GM21447 (cell line): ENCODE measurements around the gene GSE1.

Experiments used
- ATAC-seq: cut with Tn5 transposase; IDR thresholded peaks from one replicate; pipeline ENCODE4 v1.9.1; 2021; ENCODE audit not compliant: unreplicated experiment

GSE1 gene

DNA sequence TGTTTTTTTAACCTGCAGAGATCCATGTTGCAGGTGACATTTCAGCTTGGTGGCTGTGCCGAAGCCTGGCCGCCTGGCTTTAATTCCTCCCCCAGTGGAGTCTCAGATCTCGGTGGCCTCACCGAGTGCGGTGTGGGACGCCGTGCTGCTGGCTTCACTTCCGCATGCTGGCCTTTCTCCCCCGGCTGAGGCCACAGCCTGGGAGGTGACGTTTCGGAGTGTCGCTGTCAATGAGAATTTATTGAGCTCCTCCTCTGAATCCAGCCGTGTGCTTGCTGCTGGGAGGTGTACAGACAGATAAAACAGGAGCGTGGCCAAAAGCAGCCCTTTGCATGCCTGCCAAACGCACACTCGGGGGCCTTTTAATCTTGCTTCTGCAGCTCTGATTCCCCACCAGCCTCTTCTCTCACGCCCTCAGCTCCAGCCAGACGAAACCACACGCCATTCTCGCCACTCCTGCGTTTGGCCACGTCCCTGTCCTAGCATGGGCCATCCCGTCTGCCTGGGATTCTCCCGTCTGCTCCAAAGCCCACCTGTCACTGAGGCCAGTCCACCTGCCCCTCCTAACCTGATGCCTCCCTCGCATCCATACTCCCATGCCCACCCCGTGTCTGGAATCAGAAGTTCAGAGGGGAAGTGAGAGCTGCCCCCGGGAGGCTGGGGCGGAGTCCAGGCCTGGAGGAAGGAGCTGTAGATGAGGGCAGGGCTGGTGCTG lies 3.6 kb downstream of the GSE1 start:
- ATAC-seq, result no peak

DNA sequence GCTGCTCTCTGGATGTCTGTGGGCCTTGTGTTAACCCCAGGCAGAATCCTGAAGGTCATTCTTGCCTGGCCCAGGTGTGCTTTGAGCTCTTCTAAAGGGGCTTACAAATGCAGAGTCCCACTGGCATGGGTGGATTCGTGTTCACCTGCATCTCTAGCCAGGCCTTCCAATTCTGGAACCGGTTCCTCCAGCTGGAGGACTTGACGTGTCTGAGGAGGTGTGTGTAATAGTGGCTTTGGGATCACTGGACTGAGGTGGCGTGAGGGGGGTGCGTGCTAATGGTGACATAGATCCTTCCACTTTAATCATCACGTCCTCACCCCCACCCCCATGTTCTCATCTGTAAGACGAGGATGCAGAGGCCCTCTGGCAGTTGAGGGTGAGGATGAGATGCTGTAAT lies 4.8 kb downstream of the GSE1 start:
- no peak for ATAC-seq

DNA sequence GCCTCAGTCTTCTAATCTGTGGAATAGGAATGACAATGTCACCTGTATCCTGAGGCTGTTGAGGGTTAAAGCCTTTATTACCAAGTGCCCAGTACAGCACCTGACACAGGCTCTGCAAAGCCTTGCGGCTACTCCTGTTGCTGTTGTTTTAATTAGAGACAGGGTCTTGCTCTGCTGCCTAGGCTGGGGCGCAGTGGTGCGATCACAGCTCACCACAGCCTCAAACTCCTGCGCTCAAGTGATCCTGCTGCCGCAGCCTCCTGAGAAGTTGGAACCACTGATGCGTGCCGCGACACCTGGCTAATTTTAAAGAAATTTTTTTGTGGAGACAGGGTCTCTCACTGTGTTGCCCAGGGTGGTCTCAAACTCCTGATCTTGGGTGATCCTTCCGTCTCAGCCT lies 5.4 kb downstream of the GSE1 start:
- ATAC-seq, result no peak

DNA sequence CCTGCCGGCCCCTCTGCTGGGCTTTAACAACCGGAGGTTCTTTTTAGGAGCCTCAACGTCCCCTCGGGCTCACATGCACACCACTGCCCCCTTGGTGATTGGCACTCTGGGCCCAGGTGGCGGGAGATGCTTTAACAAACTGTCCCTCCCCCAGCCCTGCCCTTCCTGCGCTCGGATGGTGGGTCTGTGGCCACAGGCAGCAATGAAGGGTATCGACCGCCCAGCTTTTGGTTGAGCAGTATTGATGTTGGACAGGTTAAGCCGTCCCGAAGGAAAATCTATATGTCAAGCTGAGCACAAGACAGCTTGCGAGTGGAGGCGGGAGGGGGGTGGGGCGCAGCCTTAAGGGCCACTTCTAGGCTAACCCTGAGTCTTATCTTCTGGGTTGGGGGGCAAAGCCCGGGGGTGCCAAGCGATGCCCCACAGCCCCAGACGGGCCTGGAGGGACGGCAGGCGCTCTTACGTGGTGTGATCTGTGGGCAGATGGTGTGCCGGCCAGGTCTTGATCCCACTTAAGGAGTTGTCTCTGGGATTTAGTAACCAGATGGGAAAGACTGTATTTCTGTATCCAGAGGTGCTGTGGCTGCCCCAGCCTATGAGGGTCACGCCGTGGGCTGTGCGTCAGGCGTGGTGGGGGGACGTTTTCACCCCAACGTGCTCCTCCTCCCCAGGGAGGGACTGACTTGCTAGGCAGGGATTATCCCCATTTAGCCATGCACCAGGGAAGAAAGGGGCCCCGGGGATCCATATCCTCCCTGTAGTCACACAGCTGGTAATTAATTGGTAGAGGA lies 6.2 kb downstream of the GSE1 start:
- ATAC-seq, result no peak

DNA sequence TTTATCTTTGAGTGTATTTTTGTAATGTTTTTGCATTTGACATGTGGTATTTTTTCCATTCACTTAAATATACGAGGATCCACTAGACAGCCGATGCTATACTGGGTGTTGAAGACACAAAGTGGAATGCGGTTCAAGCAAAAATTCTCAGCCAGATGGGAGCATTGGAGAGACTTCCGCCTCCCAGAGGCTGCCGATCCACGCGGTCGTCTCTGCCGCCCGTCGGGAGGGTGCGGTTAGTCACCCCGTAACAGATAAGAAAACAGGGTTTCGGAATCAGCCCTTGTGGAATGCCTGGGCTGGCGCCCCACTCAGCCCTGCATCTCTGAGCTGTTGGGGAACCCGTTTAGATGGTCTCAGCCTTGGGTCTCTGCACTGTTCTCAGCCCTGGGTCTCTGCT lies 7.3 kb downstream of the GSE1 start:
- no peak for ATAC-seq

DNA sequence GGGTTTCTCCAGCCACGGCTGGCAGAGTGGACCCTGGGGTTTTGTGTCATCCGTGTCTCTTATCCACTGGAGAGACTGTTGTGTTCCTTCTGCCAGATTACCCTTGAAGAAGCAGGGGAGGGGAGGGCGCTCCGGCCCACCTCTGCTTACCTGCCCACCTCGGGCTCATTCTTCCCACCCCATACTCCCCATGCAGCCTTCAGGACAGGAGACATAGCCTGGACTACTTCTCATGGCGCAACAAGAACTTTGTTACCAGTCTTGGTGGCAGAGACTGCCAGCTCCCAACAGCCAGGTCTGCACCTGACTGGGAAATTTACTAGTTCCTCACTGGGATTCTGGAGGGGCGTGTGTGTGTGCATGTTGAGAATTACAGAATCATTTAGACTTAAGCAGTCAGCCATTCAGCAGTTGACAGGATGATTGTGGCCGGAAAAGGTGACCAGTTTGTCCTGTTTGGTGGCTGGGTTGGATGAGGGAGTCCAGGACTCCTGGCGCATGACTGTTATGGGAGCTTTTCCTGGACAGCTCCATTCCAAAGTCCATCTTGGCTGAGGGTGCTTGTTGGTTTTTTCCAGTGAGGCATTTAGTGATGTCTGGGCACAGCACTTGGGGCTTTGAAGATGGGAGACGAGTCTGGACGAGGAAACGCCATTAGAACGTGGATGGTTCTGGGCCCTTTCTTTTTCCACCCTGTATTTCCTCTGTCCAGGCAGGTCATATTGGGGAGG lies 8.7 kb downstream of the GSE1 start:
- no peak for ATAC-seq

DNA sequence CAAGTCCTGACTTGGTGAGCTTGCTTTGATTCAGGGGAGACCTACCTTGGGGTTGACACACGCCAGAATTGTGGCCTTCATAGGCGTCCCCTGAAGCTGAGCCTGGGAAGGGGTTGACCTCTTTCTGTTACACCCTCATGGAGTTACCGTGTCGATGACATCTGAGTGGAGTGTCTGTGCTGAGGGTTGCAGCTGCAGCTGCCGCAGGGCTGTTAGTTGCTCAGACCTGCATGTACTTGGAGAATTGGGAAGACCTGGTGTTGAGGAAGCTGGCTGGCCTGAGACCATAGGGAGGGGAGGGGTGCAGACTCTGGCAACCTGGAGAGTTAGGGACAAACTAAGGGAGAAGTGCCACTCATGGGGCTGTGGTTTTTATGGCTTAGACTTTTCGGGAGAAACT lies 9.6 kb downstream of the GSE1 start:
- no peak for ATAC-seq

DNA sequence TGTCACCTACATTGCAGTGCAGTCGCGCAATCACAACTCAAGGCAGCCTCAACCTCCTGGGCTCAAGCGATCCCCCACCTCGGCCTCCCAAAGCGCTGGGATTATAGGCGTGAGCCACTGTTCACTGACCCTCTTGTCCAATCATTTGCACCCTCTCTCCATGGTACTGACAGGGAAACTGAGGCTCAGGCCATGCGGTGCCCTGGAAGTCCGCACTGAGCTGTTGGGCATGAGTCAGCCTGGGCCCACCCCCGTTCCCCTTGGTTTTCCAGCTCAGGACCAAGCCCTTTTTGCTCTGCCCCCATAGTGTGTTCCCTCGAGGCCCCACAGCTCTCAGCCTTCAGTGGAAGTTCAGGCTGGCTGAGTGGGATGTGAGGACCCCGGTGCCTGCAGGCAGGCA lies 10.1 kb downstream of the GSE1 start:
- no peak for ATAC-seq

DNA sequence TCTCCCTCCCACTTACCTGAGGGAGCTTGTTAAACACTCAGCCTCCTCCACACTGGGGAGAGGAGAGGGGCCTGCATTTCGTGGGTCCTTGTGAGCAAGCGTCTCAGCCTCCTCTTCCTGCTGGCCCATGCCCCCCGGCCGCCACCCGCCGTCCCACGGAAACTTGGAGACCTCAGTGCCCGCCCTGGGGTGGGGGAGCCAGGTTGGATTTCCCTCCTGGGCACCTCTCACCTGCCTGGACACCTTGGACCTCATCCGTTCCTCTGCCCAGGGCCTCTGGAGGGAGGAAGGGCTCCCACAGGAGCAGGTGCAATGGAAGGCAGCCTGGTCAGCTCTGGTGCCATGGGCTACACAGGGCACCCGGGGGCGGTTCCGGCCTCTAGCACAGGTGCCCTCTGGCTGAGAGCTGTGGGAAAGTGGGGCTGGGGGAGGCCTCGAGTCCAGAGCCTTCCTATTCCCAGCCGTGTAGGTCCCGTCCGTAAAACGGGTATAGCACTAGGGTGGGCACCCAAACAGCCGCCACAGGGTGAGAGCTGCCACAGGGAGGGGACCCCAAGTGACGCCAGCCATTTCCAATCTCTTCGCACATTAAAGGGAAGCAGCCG lies 11.0 kb downstream of the GSE1 start:
- ATAC-seq, result no peak

DNA sequence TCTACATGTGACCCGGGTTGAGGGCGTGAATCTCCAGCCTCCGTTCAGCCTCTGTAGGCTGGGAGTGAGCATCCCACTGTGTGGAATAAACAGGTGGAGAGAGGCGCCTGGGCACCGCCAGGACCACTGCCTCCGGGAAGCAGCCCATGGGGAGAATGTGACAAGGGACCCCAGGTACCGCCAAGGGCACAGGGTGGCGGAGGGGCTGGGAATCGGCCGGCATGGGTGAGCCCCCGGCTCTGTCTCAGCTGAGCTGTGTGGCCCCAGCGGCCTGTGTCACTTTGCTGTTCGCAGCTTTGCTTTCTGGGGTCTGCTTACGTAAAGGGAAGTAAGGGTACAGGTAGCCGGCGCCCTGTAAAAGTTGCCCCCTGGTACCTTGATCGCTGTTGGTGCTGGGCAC lies 11.5 kb downstream of the GSE1 start:
- no peak for ATAC-seq

DNA sequence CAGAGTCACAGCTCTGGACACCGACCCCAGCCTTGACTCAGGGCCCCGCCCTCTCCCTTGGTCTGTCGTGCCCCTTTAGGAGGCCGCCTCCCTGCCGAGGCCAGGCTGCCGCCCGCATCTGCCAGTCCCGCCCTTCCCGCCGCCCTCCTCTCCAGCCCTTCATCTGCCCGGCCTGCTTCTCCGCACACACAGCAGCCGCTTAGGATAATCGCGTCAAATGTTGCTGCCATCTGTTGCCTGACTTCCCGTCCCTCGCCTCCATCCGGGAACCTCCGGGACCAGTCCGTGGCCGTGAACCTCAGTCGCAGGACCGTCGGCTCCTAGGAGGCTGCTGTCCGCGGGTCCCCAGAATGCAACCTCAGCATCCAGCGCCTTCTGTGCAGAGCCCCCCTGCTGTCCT lies 11.9 kb downstream of the GSE1 start:
- ATAC-seq, result no peak

DNA sequence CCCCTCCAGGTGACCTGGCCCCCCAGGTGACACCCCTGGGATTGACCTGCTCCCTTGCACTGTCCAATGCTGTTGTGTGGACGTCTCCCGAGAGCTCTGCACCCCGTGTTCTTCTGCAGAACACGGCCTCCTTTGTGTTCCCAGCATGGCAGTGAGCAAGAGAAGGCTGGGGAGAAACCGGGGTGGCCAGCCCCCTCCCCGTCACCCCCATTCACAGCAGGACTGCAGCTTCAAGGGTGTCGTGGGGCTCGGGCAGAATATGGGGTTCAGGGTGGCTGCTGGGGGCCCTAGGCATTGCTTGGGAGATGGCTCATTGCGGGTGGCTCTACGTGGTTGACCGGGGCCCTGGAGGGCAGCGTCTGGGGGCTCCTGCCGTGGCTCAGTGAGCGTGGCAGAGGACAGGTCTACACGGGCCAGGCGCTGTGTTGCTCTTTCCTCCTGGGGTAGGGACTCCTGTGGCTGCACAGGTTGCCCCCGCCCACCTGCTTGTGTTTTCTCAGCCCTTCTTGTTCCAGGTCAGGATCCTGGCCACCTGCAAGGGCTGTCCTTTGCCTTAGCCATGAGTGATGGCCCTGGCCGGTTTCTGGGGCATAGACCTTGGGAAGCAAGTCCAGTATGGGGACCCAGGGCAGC lies 12.5 kb downstream of the GSE1 start:
- ATAC-seq, result no peak

DNA sequence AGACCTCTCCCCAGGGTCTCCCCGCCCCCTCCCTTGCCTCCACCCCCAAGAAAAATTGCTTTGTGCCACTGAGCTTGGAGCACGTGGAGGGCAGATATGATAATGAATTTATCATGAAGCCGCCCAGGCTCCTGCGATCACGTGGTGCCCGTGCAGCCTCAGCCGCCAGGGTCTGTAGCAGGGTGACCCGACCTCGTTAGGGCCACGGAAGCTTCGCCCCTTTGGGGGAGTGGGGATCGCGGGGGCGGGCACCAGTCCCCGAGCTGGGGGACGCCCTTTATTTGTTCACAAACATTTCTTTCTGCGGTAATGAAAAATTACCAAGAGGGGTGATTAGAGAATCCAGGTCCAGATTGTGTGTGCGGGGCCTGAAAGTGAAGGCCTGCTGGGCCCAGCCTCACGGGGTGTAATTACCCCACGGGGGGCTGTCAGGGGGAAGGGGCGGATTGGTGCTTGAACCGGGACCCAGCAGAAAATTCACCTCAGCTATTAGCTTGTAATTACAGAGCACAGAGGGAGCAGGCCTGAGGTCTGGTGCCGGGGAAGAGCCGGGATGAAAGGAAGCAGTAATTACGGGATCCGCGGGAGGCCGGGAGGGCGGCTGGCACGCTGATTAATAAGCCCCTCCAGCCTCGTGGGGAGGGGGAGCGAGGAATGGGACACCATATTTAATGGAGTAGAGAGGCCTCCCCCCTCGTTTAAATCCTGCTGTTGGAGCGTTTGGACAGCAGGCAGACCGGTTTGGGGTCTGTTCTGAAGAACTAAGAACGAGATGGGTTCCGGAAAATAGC lies 13.3 kb downstream of the GSE1 start:
- ATAC-seq, result no peak

DNA sequence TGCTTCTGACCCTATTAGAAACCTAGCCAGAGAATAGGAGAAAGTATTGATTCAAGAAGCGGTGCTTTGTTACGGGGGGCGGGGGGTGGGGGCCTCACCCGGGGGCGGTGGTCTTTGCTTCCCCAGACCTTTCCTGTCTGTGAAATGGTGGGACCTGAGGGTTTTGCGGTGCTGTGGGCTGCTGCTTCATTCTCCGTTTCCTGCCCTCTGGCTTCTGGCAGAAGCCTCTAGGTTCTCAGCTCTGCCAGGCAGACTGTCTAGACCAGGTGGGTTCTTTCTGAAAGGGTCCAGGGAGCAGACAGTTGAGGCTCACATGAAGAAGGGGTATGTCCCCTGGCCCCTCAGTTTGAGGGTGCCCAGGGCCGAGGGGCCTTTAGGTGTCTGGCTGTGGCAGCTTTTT lies 14.0 kb downstream of the GSE1 start:
- no peak for ATAC-seq

DNA sequence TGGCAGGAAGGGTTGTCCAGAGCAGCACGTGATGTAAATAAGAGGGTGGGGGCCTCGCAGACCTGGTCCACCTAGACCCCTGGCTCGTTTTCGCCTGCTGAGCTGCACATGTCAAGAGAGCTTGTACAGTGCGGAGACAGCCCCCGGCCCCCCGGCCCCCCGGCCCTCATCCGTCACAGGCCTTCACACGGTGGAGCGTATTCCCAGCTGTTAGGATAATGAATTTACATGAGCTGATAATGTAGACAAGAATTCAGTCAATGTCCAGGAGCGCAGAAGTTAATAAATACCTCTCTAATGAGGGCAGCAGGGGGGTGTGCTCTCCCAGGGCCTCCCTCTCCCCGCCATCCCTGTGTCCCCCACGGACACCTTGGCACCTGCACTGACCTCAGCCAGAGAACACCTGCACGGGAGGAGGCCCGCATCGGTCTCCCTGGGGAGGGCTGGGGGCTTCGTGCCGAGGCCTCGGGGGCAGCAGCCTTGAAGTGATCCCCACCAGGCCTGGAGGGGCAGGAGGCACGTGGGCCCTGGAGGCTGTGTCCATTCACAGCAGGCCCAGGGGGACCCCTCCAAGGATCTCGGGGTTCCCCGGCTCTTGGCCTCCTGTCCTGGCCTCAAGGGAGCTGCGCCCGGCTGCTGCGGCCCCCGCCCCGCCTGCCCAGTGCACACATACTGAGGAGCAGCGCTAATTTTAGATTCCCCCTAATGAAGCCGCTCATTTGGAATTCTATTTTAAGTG lies 14.6 kb downstream of the GSE1 start:
- no peak for ATAC-seq

DNA sequence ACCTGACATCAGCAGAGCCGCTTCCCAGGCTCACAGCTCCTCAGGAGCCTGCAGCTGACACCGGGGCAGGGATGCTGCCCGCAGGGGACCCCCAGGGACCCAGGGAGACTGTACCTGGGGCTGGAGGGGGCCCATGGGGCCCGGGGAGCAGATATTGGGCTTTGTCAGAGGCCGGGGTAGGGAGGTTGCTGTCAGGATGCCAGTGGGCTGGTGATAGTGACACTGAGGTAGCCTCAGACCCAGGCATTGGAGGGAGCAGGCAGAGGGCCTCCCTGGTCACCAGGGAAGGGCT lies 15.1 kb downstream of the GSE1 start:
- ATAC-seq, result no peak

DNA sequence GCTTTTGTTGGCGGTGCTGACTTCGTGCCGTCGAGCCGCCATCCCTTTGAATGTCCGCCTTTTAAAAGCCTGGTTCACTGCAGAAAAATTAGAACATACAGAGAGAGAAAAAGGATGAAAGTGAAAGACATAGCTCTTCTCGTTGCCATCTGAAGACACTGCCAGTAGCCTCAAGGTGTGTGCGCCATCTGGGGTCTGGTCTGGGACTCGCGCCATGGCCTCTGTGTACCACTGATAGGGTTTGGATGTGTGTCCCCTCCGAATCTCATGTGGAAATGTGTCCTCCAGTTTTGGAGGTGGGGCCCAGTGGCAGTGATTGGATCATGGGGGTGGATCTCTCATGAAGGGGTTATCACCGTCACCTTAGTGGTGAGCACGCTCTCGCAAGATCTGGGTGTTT lies 15.5 kb downstream of the GSE1 start:
- no peak for ATAC-seq

DNA sequence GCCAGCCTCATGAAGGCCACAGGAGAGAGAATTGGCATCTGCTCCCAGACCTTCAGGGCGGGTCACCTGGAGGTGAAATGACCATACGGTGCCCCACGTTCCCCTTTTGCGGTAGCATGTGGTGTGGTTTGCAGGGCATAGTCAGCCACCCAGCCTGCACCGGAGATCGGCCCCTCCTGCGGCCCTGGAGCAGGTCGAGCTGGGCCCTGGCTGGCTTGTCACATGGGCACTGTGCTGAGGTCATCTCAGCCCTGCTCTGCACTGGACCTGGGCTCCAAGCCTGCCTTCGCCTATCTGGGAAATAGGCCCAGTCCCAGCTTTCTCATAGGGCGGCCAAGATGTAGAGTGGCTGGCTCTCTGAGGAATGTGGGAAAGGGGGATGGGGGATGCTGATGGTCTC lies 16.2 kb downstream of the GSE1 start:
- no peak for ATAC-seq

DNA sequence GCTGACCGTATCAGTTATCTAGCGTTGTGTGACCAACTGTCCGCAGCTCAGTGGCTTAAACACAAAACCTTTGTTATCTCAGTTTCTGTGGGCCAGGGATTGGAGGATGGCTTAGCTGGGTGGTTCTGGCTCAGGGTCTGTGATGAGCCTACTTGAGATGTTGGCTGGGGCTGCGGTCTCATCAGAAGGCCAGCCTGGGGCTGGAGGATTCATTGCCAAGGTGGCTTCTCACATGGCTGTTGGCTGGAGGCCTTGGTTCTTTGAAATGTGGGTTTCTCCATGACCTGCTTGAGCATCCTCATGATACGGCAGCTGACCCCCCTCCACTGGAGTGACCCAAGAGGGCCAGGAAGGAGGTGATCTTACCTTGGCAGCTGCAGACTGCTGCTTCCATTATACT lies 16.7 kb downstream of the GSE1 start:
- no peak for ATAC-seq

DNA sequence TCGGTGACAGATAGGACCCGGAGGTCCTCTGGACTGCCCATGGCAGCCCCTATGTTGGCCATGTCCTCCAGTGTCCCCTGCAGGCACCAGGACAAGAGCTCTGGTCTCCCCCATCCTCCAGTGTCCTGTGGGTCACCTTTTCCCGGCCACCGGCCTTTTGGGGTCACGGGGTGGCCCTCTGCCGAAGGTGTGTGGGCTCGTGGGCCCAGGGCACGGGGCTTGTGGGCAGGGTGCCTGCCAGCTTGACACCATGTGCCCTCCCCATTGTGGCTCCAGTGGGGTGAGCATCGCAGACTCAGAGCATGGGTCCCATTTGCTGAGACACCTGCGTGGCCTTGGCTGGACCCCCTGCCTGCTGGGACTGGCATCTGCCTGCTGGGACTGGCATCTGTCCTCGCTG lies 18.1 kb downstream of the GSE1 start:
- ATAC-seq, result no peak
